ENCODE measurements around the gene ELOVL6.

- TF ChIP-seq CTCF (IDR thresholded peaks at IDR 0.05) (no peak), POLR2A (IDR thresholded peaks at IDR 0.05) (no peak), POLR2AphosphoS5 (IDR thresholded peaks at IDR 0.05) (no peak), EP300 (IDR thresholded peaks at IDR 0.05) (no peak)
Measured at GRCh38 chr4:110034026-110034393, 164.4 kb downstream of the ELOVL6 start.
